ENCODE measurements around the gene SH3BP1.

The SH3BP1 gene

DNA sequence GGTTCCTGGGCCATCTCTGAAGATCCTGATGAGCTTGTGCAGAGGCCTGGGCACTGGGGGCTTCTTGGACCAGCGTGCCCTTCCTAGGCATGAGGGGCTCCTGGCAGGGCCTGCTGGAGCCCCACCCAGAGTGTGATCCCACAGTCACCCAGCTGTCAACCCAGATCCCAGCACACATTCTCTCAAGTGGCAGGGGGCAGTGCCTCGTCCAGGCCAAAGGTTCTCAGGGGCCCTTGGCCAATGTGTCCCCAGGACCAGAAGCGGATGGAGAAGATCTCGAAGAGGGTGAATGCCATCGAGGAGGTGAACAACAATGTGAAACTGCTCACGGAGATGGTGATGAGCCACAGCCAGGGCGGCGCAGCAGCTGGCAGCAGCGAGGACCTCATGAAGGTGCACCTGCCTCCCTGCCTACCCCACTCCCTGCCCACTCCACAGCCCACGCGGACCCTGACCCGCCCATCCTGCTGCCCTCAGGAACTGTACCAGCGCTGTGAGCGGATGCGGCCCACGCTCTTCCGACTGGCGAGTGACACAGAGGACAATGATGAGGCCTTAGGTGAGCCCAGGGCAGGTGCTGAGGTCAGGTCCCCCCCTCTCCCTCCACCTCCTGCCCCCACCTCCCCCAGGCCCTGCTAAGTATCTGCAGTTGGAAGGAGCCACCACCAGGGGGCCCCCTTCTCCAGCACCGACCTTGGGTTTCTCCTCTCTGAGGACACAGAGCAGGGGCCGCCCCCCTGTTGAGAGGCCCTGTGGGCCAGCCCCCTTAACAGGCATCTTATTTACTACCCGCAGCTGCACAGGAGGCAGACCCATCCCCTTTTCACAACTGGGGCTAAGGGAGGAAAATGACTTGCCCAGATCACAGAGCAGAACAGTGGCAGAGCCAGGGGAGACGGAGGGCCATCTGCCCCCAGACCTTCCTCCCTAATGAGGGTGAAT lies 16.1 kb upstream of the SH3BP1 start:
- WGBS (ENCODE audit: insufficient coverage) = 57% methylated on average over 14 of the region's 22 CpGs
- no peaks in the 10 kb centered on the region for H3K9me3 ChIP-seq (ENCODE audit: control extremely low read depth in 1 of 5, control insufficient read depth in 4 of 5, insufficient read depth in 2 of 5, low read depth in 1 of 5, low read length in 4 of 5)
- H3K4me3 ChIP-seq (ENCODE audit: control insufficient read depth in 1 of 7, extremely low read depth in 1 of 7, insufficient read depth in 4 of 7, low read depth in 2 of 7, low read length in 6 of 7) = no peak overlapping the region
- peak in 2 of 3 donors; percentile 78 to 82 for DNase-seq
- H3K27ac ChIP-seq (ENCODE audit: insufficient read depth in 1 of 2, low read depth in 1 of 2, low read length in 2 of 2, poor library complexity in 1 of 2, severe bottlenecking in 2 of 2) = peak overlapping the region; percentile 20 to 32
- peaks cover 4 to 42% (median 32%) of the 10 kb centered on the region in 4 experiments for H3K4me1 ChIP-seq (ENCODE audit: control extremely low read depth in 1 of 4, control insufficient read depth in 4 of 4, insufficient read depth in 4 of 4, low read length in 3 of 4)
- H3K27me3 ChIP-seq (replicated peaks in 2 of 5; ENCODE audit: control insufficient read depth in 4 of 5, insufficient read depth in 5 of 5, low read length in 4 of 5) = no peaks in the 10 kb centered on the region
- peaks cover 0 to 59% (median 35%) of the 10 kb centered on the region in 4 experiments for H3K36me3 ChIP-seq (ENCODE audit: control insufficient read depth in 4 of 4, insufficient read depth in 4 of 4, low read length in 3 of 4)
- CTCF ChIA-PET = interaction anchor here (0.6 to 31.2 kb wide), 7 partner anchors 10 to 169 kb away, joined by 3 to 622 read pairs (median 4); partner anchors contain the start of genes GGA1 and SH3BP1
- POLR2A ChIA-PET = no interaction called here

DNA sequence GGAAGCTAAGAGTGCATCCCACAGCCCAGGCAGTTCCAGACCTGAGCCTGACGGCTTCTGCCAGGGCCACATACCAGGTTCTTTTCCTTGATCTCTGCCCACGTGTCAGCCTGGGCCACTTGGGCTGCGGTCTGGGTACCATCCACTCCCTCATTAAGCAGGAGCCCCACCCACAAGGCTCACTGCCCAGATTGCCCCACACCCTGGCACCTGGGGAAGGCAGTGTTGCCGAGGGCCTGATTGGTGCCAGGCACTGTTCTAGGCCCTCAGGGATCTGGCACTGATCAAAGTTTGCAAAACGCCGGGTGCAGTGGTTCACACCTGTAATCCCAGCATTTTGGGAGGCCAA lies 15.5 kb upstream of the SH3BP1 start:
- peaks cover 0 to 60% (median 33%) of the 10 kb centered on the region in 4 experiments for H3K36me3 ChIP-seq (ENCODE audit: control insufficient read depth in 4 of 4, insufficient read depth in 4 of 4, low read length in 3 of 4)
- H3K27me3 ChIP-seq (replicated peaks in 2 of 5; ENCODE audit: control insufficient read depth in 4 of 5, insufficient read depth in 5 of 5, low read length in 4 of 5) = no peaks in the 10 kb centered on the region
- no peaks in the 10 kb centered on the region for H3K9me3 ChIP-seq (ENCODE audit: control extremely low read depth in 1 of 5, control insufficient read depth in 4 of 5, insufficient read depth in 2 of 5, low read depth in 1 of 5, low read length in 4 of 5)
- no peak for DNase-seq
- H3K4me3 ChIP-seq (ENCODE audit: control insufficient read depth in 1 of 7, extremely low read depth in 1 of 7, insufficient read depth in 4 of 7, low read depth in 2 of 7, low read length in 6 of 7) = no peak overlapping the region
- ChIA-PET CTCF (interaction anchor here (0.7 to 31.2 kb wide), 6 partner anchors 10 to 159 kb away, joined by 3 to 622 read pairs (median 5); partner anchors contain the start of genes GGA1 and SH3BP1), POLR2A (no interaction called here)
- H3K27ac ChIP-seq (ENCODE audit: insufficient read depth in 1 of 2, low read depth in 1 of 2, low read length in 2 of 2, poor library complexity in 1 of 2, severe bottlenecking in 2 of 2) = peak overlapping the region; percentile 20 to 32
- H3K4me1 ChIP-seq (ENCODE audit: control extremely low read depth in 1 of 4, control insufficient read depth in 4 of 4, insufficient read depth in 4 of 4, low read length in 3 of 4) = peaks cover 4 to 48% (median 33%) of the 10 kb centered on the region in 4 experiments
- WGBS (ENCODE audit: insufficient coverage) = 91% methylated on average over 6 of the region's 6 CpGs

DNA sequence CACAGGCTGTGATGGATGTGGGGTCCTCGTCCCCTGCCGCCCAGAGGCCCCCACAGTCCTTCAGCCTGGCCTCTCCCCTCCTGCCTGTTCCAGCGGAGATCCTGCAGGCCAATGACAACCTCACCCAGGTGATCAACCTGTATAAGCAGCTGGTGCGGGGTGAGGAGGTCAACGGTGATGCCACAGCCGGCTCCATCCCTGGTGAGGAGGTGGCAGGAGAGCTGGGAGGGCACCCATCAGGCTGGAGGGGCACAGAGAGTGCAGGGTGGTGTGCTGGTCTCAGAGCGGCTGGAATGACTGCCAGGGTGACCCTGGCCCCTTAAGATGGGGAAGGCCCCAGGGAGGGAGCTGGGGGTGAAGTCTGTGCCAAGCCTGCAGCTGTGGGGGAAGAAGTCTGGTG lies 14.6 kb upstream of the SH3BP1 start:
- ChIA-PET POLR2A (no interaction called here), CTCF (interaction anchor here (22.4 to 31.2 kb wide), 3 partner anchors 5 to 42 kb away, joined by 622 to 672 read pairs (median 622); partner anchors contain the start of genes GGA1, LGALS1, NOL12 and PDXP)
- peaks cover 0 to 60% (median 33%) of the 10 kb centered on the region in 4 experiments for H3K36me3 ChIP-seq (ENCODE audit: control insufficient read depth in 4 of 4, insufficient read depth in 4 of 4, low read length in 3 of 4)
- no peak for DNase-seq
- WGBS (ENCODE audit: insufficient coverage) = 100% methylated on average over 3 of the region's 7 CpGs
- H3K4me3 ChIP-seq (ENCODE audit: control insufficient read depth in 1 of 7, extremely low read depth in 1 of 7, insufficient read depth in 4 of 7, low read depth in 2 of 7, low read length in 6 of 7) = no peak overlapping the region
- H3K4me1 ChIP-seq (ENCODE audit: control extremely low read depth in 1 of 4, control insufficient read depth in 4 of 4, insufficient read depth in 4 of 4, low read length in 3 of 4) = peaks cover 4 to 53% (median 34%) of the 10 kb centered on the region in 4 experiments
- H3K9me3 ChIP-seq (ENCODE audit: control extremely low read depth in 1 of 5, control insufficient read depth in 4 of 5, insufficient read depth in 2 of 5, low read depth in 1 of 5, low read length in 4 of 5) = no peaks in the 10 kb centered on the region
- no peak overlapping the region for H3K27ac ChIP-seq (ENCODE audit: insufficient read depth in 1 of 2, low read depth in 1 of 2, low read length in 2 of 2, poor library complexity in 1 of 2, severe bottlenecking in 2 of 2)
- H3K27me3 ChIP-seq (replicated peaks in 2 of 5; ENCODE audit: control insufficient read depth in 4 of 5, insufficient read depth in 5 of 5, low read length in 4 of 5) = no peaks in the 10 kb centered on the region

GRCh38 chr22:37625737-37626136 lies 13.7 kb upstream of the SH3BP1 start:
- H3K27me3 ChIP-seq (replicated peaks in 2 of 5; ENCODE audit: control insufficient read depth in 4 of 5, insufficient read depth in 5 of 5, low read length in 4 of 5) = no peaks in the 10 kb centered on the region
- ChIA-PET POLR2A (no interaction called here), CTCF (interaction anchor here (1.2 to 31.2 kb wide), 5 partner anchors 6 to 70 kb away, joined by 3 to 672 read pairs (median 622); partner anchors contain the start of genes GGA1, LGALS1, NOL12 and PDXP)
- H3K27ac ChIP-seq (ENCODE audit: insufficient read depth in 1 of 2, low read depth in 1 of 2, low read length in 2 of 2, poor library complexity in 1 of 2, severe bottlenecking in 2 of 2) = no peak overlapping the region
- no peaks in the 10 kb centered on the region for H3K9me3 ChIP-seq (ENCODE audit: control extremely low read depth in 1 of 5, control insufficient read depth in 4 of 5, insufficient read depth in 2 of 5, low read depth in 1 of 5, low read length in 4 of 5)
- DNase-seq = no peak
- peaks cover 4 to 57% (median 34%) of the 10 kb centered on the region in 4 experiments for H3K4me1 ChIP-seq (ENCODE audit: control extremely low read depth in 1 of 4, control insufficient read depth in 4 of 4, insufficient read depth in 4 of 4, low read length in 3 of 4)
- peaks cover 0 to 60% (median 29%) of the 10 kb centered on the region in 4 experiments for H3K36me3 ChIP-seq (ENCODE audit: control insufficient read depth in 4 of 4, insufficient read depth in 4 of 4, low read length in 3 of 4)
- 92% methylated on average over 8 of the region's 14 CpGs for WGBS (ENCODE audit: insufficient coverage)
- H3K4me3 ChIP-seq (ENCODE audit: control insufficient read depth in 1 of 7, extremely low read depth in 1 of 7, insufficient read depth in 4 of 7, low read depth in 2 of 7, low read length in 6 of 7) = no peak overlapping the region

GRCh38 chr22:37626144-37626543 lies 13.3 kb upstream of the SH3BP1 start:
- peaks cover 0 to 64% (median 30%) of the 10 kb centered on the region in 4 experiments for H3K36me3 ChIP-seq (ENCODE audit: control insufficient read depth in 4 of 4, insufficient read depth in 4 of 4, low read length in 3 of 4)
- H3K4me3 ChIP-seq (ENCODE audit: control insufficient read depth in 1 of 7, extremely low read depth in 1 of 7, insufficient read depth in 4 of 7, low read depth in 2 of 7, low read length in 6 of 7) = no peak overlapping the region
- H3K9me3 ChIP-seq (ENCODE audit: control extremely low read depth in 1 of 5, control insufficient read depth in 4 of 5, insufficient read depth in 2 of 5, low read depth in 1 of 5, low read length in 4 of 5) = no peaks in the 10 kb centered on the region
- no peaks in the 10 kb centered on the region for H3K27me3 ChIP-seq (replicated peaks in 2 of 5; ENCODE audit: control insufficient read depth in 4 of 5, insufficient read depth in 5 of 5, low read length in 4 of 5)
- 97% methylated on average over 11 of the region's 11 CpGs for WGBS (ENCODE audit: insufficient coverage)
- H3K4me1 ChIP-seq (ENCODE audit: control extremely low read depth in 1 of 4, control insufficient read depth in 4 of 4, insufficient read depth in 4 of 4, low read length in 3 of 4) = peaks cover 4 to 61% (median 35%) of the 10 kb centered on the region in 4 experiments
- no peak for DNase-seq
- H3K27ac ChIP-seq (ENCODE audit: insufficient read depth in 1 of 2, low read depth in 1 of 2, low read length in 2 of 2, poor library complexity in 1 of 2, severe bottlenecking in 2 of 2) = no peak overlapping the region
- ChIA-PET CTCF (interaction anchor here (1.2 to 31.2 kb wide), 5 partner anchors 6 to 70 kb away, joined by 3 to 672 read pairs (median 622); partner anchors contain the start of genes GGA1, LGALS1, NOL12 and PDXP), POLR2A (no interaction called here)

DNA sequence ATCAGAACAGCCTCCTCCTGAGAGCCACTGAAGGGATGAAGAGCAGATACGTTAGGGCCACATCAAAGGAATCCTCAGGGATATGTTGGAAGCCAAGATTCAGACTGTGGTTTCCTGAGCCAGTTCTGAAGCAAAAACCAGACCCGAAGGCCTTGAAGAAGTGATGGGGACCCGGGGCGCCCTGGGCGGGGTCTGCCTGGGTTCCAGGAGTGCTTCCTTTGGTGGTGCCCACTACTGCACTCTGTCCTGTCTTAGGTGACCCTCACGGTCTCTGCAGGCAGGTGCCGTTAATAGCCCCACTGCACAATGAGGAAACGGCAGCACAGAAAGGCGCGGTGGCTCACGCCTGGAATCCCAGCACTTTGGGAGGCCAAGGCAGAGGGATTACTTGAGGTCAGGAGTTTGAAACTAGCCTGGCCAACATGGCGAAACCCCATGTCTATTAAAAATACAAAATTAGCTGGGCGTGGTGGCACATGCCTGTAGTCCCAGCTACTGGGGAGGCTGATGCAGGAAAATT lies 12.9 kb upstream of the SH3BP1 start:
- Histone ChIP-seq H3K9me3 (ENCODE audit: control extremely low read depth in 1 of 5, control insufficient read depth in 4 of 5, insufficient read depth in 2 of 5, low read depth in 1 of 5, low read length in 4 of 5) (no peaks in the 10 kb centered on the region), H3K4me1 (ENCODE audit: control extremely low read depth in 1 of 4, control insufficient read depth in 4 of 4, insufficient read depth in 4 of 4, low read length in 3 of 4) (peaks cover 4 to 66% (median 38%) of the 10 kb centered on the region in 4 experiments), H3K27ac (ENCODE audit: insufficient read depth in 1 of 2, low read depth in 1 of 2, low read length in 2 of 2, poor library complexity in 1 of 2, severe bottlenecking in 2 of 2) (no peak overlapping the region), H3K4me3 (ENCODE audit: control insufficient read depth in 1 of 7, extremely low read depth in 1 of 7, insufficient read depth in 4 of 7, low read depth in 2 of 7, low read length in 6 of 7) (no peak overlapping the region), H3K36me3 (ENCODE audit: control insufficient read depth in 4 of 4, insufficient read depth in 4 of 4, low read length in 3 of 4) (peaks cover 0 to 64% (median 29%) of the 10 kb centered on the region in 4 experiments), H3K27me3 (replicated peaks in 2 of 5; ENCODE audit: control insufficient read depth in 4 of 5, insufficient read depth in 5 of 5, low read length in 4 of 5) (no peaks in the 10 kb centered on the region)
- POLR2A ChIA-PET = no interaction called here
- CTCF ChIA-PET = interaction anchor here (1.1 to 31.2 kb wide), 5 partner anchors 7 to 162 kb away, joined by 3 to 672 read pairs (median 622); partner anchors contain the start of genes GGA1, LGALS1, NOL12 and PDXP
- WGBS (ENCODE audit: insufficient coverage) = 78% methylated on average over 12 of the region's 13 CpGs
- DNase-seq = no peak

All from common myeloid progenitor, CD34-positive (primary cell).